Retina (tissue), 1 donor: Measurements from ENCODE around the gene CAMK1D.
"Not testable (repeated sequence)": the region's sequence is repeated elsewhere in the genome, so short reads cannot be mapped to it uniquely, and the experiment has no call there.

Experiments
- DNase-seq: peaks from one replicate; pipeline ENCODE4 v3.0.0-alpha.2; 2016

The CAMK1D gene

DNA sequence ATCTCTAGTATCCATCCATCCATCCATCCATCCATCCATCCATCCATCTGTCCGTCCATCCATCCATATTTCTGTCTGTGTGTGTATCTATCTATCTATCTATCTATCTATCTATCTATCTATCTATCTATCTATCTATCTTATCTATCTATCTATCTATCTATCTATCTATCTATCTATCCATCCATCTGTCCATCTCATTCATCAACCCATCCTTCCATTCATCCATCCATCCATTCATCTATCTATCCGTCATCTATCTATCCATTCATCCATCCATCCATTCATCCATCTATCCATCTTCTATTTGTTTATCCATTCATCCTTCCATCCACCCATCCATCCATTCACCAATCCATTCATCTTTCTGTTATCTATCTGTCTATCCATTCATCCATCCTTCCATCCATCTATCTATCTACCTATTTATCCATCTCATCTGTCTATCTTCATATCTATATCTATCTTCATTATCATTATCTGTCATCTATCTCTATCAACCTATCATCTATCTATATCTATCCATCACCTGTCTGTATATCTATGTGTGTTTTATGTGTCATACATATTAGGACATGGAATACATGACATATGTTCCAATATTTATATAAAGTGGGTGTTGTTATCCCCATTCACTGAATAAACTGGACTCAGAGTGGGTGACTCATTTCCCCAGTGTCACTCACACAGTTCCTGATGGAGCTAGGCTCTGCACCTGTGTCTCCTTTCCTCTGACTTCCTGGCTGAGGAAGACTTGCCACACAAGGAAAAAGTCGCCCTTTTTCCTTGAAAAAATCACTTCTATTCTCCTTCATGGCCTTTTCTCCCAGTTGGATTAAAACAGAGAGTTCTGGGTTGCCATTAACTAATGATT, 452.1 kb downstream of the CAMK1D start:
- no peak for DNase-seq

DNA sequence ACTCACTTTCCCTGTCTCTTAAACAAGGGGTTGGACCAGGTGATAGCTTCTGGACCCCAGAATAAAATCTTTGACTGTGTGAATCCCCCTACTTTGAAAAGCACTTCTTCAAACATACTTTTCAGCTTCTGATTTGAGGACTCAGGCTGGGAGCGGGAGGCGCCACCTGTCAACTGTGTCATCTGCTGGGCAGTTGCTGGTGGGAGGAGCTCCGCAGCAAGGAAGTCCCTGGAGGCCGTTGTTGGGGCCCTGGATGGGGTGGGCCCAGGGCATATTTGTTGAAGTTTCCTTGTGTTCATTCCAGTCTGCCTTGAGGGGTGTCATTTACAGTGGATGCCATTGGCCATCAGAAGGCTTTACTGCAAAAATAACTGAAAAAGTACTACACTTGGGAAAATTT, 454.4 kb downstream of the CAMK1D start:
- no peak for DNase-seq

DNA sequence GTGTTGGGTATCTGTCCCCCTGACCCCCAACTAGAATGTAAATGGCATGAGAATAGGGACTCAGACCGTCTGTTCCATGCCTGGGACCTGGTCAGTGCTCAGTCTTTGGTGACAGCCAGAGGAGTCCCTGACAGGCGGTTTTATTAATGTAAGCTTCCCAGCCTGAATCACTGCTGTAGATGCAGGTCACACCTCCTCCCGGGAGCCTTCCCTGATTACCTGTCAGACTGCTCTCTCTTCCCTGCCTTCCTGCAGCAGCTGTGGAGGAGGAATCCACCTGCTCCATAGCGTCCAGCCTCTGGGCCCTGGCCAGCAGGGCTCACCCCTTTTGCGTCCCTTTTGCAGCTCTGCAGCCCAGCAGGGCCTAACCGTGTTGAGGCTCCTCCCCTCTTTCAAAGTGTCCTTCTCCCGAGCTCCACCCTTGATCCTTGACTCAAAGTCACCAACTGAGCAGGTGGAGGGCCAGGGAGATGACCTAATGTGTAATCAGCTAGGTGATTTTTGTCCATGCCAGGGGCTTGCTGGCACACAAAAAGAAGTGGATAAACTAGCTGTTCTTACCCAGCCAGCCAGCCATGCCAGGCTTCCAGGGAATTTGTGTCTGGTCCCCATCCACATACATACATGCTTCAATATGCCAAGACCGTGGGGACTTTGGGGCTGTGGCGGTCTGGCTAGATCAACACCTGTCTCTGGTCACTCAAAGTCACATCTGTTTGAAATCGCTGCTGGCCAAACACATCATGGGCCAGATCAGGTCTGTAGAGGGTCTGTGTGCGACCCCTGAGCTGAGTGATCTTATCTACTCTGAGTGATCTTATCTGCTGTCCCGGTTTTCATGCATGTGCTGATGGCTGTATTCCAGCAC, 457.1 kb downstream of the CAMK1D start:
- no peak for DNase-seq

DNA sequence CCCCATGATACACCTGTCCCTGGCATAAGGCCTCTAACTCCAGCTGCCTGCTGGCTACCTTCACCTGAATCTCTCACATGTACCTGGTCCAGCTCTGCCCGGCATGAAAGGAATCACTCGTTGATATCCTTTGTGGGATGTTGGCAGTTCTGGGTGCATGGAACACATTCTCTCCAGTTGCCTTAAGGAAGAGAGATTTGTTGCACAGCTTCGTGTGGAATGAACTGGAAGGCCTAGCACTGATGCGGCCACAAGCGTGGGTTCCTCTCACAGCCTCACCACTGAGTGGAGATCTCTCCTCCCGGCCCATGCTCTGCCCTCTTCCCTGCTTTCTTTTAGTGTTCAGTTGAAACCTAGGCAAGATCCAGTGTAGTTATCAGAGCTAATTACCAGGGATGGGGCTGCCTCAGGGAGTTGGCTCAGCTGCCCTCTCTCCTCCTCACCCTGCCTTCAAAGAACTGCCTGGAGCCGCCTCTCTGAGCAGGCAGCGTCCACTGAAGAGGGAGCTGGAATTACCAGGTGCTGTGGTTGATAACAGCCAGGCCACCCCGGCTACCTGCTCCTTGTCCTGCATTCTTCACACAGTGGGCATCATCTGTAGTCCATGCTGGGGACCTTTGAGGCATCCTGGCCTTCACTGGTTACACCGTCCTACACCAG, 457.9 kb downstream of the CAMK1D start:
- DNase-seq: no peak

DNA sequence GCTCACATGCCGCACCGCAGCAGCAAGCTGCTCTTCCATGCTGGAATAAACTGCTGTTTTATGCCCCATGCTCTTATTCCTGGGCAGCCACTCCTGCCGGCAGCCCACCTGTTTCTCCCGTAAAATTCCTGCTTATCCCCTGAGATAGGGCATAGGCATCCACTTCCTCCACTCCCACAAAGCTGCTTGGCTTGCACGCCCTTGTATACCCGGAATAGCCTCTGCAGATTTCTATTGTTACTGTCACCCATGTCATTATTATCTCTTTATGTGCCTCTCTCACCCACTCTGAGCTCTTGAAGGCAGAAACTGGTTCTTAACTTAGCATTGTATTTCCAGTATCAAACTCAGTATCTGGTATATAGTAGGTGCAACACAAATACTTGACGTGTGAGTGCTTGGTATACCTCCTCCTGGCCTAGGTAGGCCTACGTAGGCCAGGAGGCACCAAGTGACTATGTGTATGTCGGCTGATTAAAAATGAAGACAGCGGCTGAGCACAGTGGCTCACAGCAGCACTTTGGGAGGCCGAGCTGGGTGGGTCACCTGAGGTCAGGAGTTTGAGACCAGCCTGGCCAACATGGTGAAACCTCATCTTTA, 458.8 kb downstream of the CAMK1D start:
- no peak for DNase-seq

DNA sequence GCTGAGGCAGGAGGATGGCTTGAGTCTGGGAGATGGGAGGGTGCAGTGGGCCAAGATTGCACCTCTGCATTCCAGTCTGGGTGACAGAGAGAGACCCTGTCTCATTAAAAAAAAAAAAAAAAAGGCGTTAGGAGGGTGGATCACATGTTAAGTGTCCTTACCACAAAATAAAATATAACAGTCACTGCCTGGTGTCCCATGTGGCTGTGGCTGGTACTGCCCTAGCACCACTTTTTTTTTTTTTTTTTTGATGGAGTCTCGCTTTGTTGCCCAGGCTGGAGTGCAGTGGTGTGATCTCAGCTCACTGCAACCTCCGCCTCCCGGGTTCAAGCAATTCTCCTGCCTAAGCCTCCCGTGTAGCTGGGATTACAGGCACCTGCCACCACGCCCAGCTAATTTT, 460.7 kb downstream of the CAMK1D start:
- DNase-seq: not testable (repeated sequence)

DNA sequence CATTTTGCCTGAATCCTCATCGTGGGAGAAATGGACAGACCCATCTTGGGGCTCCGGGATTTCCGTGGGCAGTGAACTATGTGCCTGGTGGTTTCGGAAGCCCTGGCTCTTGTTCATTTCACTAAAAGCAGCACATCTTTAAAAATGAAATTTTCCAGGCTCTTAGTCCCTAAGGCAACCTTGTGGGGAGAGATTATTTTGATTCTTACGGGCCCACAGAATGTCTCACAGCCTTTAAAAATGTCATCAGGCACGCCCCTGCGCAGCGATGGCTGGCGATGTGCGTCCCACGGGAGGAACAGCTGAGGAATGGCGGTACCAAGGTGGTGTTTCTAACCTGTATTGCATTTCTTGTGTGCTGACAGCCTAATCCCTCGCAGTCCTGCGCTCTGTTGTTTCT, 462.5 kb downstream of the CAMK1D start:
- DNase-seq: no peak

DNA sequence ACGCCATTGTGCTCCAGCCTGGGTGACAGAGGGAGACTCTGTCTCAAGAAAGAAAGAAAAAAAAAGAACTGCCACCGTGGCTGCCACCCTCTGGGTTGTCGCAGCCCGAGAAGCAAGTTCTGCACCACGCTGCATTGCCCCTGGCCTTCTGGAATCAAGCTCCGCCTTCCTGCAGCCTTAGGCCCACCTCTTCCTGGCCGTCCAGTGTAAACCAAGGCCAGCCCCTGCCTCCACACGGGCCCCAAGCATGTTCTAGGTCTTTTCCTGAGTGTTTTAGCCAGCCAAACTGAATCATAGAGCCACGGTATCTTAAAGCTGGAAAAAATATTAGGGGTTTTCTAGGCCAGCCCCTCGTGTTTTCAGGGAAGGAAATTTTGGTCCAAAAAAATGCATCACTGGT, 463.2 kb downstream of the CAMK1D start:
- no peak for DNase-seq

DNA sequence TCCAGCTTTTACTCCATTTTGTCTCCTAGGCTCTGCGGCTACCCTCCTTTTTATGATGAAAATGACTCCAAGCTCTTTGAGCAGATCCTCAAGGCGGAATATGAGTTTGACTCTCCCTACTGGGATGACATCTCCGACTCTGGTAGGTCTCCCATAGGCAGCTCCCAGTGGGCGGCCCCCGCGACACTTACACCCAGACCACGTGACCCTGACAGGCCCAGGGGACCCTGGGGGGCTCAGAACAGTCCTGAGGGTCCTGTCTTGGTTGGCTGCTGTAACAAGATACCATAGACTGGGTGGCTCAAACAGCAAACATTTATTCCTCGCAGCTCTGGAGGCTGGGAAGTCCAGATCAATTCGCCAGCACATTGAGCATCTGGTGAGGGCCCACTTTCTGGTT, 464.8 kb downstream of the CAMK1D start:
- DNase-seq: no peak

DNA sequence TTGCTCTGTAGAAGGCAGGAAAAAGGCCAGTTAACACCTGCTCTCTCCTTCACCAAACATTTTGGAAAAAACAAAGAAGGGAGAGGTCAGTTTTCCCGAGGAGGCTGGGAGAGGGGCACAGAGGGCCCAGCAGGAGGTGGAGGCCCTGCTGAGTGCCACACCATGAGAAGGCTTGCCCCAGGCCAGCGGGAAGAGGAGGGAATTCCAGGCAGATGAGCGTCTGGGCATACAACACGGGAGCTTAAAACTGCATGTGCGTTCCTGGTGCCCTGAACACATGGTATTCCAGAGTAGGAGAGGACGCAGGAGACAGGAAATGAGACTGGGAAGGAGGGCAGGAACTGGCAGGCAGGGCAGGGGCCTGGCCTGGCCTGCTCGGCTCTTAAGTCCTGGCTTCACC, 469.7 kb downstream of the CAMK1D start:
- no peak for DNase-seq

DNA sequence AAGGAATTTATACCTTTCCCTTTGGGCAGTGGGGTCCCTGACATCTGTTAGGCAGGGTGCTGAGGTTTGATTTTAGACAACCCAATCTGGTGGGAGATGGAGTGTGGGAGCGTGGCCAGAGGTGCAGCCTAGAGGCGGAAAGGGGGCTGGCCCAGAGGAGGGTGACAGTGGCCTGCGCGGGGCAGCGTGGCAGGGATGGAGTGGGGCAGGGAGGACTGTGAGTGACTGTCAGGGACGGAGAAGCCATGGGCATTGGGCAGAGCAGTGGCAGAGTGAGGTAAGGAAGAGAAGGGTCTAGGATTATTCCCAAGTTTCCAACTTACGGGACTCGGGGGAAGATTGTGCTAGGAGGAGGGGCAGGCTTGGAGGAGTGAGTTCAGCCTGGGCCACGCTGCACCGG, 470.3 kb downstream of the CAMK1D start:
- DNase-seq: no peak

DNA sequence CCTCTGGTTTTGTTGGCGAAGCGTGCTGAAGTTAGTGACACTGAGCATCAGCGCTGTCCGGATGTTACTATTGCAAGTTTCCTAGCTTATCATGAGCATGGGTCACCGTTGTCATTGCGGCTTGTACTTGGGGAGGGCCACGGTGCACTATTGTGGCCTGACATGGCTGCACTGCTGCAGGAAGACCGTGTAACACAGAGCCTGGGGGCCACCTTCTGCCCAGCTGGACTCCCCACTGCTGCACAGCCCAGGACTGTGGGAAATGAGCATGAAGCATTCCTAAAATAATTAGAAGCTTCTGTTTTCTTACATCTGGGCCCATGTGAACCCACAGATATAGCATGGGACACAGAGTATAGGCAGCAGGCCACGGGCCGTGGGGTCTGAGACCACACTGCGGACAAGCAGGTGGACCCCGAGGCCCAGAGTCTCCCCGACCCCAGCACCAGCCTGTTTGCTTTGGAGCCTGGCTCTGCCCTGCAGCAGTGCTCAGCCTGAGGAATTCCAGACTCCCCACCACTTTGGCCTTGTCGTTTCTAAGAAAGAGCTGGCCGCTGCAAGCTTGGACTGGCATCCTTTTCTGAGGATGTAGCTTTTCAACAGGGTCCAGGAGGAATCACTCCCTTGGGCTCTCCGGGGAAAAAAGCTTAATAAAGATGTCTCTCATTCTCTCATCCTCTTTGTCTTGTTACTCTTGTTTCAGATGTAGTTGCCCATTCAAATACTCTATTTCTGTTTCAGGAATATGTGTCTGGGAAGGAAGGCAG, 473.0 kb downstream of the CAMK1D start:
- no peak for DNase-seq

DNA sequence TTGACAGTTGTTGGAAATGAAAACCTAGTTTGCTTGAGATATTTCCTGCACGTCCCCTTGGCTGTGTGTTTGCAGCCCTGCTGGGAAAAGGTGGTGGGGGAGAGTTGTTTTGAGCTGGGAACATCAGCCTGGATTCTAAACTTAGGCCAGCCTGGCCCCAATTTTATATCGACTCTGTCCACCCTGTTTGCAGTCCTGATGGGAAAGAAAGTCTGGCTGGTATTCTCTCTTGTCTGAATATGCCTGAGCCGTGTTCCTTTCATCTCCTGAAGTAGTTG, 473.5 kb downstream of the CAMK1D start:
- DNase-seq: no peak

DNA sequence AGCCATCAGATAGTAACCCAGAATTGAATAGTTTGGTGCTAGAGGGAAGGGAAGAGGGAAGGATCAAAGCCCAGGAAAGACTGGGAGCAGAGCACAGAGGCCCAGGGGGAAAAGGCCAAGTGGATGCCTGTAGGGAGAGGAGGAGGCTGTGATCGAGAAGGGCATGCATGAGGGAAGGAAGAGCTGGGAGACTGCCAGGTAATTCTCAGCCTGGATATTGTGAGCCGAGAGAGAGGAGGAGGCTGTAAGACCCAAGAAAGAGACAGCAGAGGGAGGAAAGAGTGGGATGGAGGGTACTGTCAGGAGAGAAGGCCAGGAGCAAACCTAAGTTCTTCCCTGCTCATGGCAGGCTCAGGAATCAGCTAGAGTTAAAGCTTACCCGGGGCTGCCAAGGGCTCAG, 474.0 kb downstream of the CAMK1D start:
- no peak for DNase-seq

DNA sequence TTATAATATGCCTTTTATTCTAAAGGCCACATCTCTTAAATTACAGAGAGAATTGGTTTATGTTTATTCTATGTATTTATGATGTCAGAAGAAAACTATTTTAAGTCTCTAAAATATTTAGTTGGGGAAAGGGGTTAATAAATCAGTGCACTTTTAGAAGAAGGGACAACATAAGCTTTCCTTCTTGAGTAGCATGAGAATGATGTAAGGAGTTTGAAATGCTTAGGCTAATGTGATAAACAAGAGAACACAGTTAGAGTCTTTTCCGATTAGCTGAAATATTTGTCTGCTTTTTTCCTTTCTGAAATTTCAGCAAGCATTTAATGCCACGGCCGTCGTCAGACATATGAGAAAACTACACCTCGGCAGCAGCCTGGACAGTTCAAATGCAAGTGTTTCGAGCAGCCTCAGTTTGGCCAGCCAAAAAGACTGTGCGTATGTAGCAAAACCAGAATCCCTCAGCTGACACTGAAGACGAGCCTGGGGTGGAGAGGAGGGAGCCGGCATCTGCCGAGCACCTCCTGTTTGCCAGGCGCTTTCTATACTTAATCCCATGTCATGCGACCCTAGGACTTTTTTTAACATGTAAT, 476.0 kb downstream of the CAMK1D start:
- no peak for DNase-seq

DNA sequence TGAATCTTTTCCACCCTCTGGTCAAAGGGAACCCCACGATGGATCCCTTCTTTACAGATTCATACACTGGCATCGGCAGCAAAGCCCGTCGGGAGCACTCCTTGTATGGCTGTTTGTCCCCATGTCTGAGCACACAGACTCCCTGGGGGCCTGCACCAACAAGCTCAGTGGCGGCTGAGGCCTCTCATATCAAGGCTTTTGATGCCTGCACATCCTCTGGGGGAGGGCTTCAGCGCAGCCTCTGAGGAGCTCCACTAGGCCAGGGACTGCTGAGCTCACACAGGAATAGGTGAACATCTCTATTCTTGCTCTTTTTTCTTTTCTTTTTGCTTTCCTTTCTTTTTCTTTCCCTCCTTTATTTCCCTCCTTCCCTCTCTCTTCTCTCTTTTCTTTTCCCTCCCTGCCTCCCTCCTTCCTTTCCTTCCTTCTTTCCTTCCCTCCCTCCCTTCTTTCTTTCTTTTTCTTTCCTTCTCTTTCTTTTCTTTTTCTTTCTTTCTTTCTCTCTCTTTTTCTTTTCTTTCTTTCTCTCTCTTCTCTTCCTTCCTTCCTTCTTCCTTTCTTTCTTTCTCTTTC, 477.5 kb downstream of the CAMK1D start:
- no peak for DNase-seq

DNA sequence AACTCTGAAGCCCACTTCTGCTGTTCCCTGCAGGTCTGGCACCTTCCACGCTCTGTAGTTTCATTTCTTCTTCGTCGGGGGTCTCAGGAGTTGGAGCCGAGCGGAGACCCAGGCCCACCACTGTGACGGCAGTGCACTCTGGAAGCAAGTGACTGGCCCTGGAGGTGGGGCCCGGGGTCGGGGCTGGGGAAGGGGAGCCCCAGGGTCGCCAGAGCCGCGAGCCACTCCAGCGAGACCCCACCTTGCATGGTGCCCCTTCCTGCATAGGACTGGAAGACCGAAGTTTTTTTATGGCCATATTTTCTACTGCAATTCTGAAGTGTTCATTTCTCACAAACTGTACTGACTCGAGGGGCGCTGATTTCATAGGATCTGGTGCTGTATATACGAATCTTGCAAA, 479.4 kb downstream of the CAMK1D start:
- DNase-seq: no peak

DNA sequence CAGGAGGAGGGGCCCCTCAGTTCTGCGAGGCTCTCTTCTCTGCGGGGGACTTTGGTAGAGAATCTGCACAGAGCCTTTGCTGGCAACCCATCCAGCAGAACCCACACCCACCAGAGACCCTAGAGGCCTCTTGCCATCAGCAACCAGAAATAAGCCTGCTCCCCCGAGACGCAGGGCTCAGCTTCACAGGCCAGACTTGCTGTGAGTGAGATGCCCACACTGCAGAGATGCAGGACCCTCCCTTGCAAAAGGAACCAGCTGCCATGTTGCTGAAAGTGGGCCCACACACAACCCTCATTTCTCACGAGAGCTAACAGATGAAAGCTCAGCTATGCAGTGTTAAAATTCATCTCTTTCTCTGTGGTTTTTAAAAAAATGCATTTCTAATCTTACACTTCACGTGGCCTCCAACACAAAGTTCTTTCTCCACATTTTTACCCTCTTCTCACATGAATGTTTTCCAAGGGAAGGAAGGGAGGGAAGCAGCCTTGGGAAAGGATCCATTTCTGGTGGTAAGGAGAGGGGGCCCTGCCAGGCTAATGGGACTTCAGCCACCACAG, 480.6 kb downstream of the CAMK1D start:
- DNase-seq: no peak

DNA sequence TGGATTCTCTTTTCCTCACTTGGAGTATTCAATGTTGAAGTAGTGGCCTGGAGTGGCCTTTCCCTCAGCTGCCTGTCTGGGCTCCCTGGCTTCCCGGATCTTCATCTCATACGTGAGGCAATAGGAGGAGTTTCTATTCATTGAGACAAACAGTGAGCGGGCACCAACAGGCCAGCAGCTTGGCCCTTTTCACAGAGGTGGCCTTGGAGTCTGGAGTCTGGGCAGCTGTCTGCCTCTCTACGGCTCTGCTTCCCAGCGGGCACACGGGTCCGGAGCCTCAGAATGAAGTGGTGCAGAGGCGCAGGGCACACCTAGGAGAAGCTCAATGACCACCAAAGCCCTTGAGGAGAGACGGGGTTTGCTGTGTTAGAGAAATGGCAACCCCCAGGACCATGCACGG, 482.7 kb downstream of the CAMK1D start:
- no peak for DNase-seq

DNA sequence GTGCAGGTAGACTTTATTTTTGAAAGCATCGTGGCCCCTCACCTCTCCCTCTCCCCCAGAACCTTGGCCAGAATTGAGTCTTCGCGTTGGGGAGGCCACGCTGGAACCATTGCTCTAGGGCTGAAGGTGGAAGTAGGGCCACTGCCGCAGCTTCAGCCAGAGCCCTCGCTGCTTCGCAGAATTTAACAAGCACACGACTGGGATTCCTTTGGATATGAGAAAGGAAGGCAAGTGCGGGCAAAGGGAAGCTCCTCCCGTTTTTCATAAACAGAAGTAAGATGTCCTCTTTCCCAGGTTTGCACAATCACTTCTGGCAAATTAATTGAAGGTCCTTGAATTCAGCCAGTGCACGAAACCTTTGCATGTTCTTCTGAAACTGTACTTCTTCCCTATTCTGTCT, 484.1 kb downstream of the CAMK1D start:
- no peak for DNase-seq

DNA sequence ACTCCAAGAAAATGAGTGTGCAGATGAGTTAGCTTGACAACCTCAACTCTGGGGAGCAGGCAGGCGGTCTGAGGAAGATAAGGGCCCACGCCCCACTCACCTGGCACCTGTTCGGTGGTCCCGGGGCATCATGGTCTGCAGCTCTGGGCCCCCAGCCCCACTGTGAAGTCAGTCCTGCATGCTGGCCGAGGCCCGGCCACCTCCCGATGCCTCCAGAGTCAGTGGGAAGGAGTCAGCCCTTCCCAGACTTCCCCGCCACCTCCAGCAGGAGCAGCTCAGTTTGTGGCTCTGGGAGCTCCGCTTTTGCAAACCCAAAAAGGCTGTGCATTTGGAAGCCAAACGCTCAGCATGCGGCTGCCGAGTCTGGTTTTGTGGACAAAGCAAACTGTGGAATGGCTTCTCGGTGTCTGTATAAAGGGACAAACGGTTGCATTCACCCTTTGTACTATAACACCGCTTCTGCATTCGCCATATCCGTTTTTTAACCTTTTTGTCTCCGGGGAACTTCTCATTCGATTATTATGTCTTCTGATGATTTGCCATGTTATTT, 484.8 kb downstream of the CAMK1D start:
- no peak for DNase-seq
